Neural progenitor cell (in vitro differentiated cells): ENCODE data around the gene STAG1.

ENCODE experiments used
- EZH2 ChIP-seq: fragments of 200-600 bp; sonication (generic); IDR thresholded peaks from 2 replicates; pipeline ENCODE4 v1.6.1; 2017; ENCODE audit warnings: antibody characterized with exemption, mild to moderate bottlenecking, moderate library complexity
- EZH2phosphoT487 ChIP-seq: fragments of 200-600 bp; sonication (generic); IDR thresholded peaks from 2 replicates; pipeline ENCODE4 v1.6.1; 2017; ENCODE audit warnings: antibody characterized with exemption
- TF ChIP-seq, protein P1 (sequence below): fragments of 200-600 bp; sonication (generic); IDR thresholded peaks from 2 replicates; pipeline ENCODE4 v1.5.1; 2017; ENCODE audit warnings: antibody characterized with exemption, mild to moderate bottlenecking

DNA sequence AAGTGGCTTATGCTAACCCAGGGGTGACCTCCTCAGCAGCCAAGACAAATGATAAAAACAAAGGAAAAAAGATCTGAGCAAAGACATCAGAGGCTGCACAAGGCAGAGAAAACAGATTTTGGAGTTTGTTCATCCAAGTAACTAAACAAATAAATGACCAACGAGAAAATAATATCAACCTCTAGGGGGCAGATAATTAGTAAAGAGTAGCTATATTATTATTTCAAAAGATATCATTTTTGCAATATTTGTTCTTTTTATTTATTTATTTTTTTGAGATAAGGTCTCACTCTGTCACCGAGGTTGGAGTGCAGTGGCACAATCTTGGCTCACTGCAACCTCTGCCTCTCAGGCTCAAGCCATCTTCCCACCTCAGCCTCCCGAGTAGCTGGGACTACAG is 400.3 kb downstream of the STAG1 start:
- TF ChIP-seq, protein P1, sequence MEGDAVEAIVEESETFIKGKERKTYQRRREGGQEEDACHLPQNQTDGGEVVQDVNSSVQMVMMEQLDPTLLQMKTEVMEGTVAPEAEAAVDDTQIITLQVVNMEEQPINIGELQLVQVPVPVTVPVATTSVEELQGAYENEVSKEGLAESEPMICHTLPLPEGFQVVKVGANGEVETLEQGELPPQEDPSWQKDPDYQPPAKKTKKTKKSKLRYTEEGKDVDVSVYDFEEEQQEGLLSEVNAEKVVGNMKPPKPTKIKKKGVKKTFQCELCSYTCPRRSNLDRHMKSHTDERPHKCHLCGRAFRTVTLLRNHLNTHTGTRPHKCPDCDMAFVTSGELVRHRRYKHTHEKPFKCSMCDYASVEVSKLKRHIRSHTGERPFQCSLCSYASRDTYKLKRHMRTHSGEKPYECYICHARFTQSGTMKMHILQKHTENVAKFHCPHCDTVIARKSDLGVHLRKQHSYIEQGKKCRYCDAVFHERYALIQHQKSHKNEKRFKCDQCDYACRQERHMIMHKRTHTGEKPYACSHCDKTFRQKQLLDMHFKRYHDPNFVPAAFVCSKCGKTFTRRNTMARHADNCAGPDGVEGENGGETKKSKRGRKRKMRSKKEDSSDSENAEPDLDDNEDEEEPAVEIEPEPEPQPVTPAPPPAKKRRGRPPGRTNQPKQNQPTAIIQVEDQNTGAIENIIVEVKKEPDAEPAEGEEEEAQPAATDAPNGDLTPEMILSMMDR, result peak; percentile 32
- TF ChIP-seq EZH2 (no peak), EZH2phosphoT487 (no peak)
